ENCODE data around the gene ZBTB2. TPM values are rescaled to one million over a fixed set of nuclear protein-coding genes. Genes with fewer than 3 reads are reported as not detected.
"Not testable (repeated sequence)": the region's sequence is repeated elsewhere in the genome, so short reads cannot be mapped to it uniquely, and the experiment has no call there.

ZBTB2 gene
- total RNA-seq, 2 experiments from 2014 or later, result 23.5 to 28.3 TPM

GRCh38 chr6:151390851-151391470 lies 398 bp downstream of the ZBTB2 start:
- ChIA-PET POLR2A (interaction anchor here (1.6 to 2.0 kb wide), 3 partner anchors 13 to 1592 kb away, joined by 4 to 7 read pairs (median 6); partner anchors contain the start of genes FBXO5 and RMND1), CTCF (interaction anchor here (1.4 to 1.9 kb wide), 4 partner anchors 12 to 61 kb away, joined by 3 to 6 read pairs (median 4); partner anchors contain the start of gene RMND1)

GRCh38 chr6:151390276-151390850 lies 996 bp downstream of the ZBTB2 start:
- H3K9me3 Mint-ChIP-seq, result no peaks in the 10 kb centered on the region
- H3K36me3 Mint-ChIP-seq (ENCODE audit: low read depth), result peaks cover 47% of the 10 kb centered on the region
- H3K27ac Mint-ChIP-seq, result peak overlapping the region; percentile 84
- H3K27me3 Mint-ChIP-seq, result no peaks in the 10 kb centered on the region
- ChIA-PET POLR2A (interaction anchor here (0.8 to 2.0 kb wide), 4 partner anchors 12 to 1593 kb away, joined by 4 to 7 read pairs (median 5); partner anchors contain the start of genes FBXO5 and RMND1), CTCF (interaction anchor here (0.5 to 1.9 kb wide), 8 partner anchors 11 to 62 kb away, joined by 3 to 8 read pairs (median 4); partner anchors contain the start of gene RMND1)
- H3K4me3 Mint-ChIP-seq, result peak overlapping the region; percentile 66
- peak; percentile 97 for DNase-seq
- peaks cover 50% of the 10 kb centered on the region for H3K4me1 Mint-ChIP-seq

More at GRCh38 chr6:151390851-151391470, 398 bp downstream of the ZBTB2 start:
- peak overlapping the region; percentile 98 for H3K4me3 Mint-ChIP-seq
- peaks cover 47% of the 10 kb centered on the region for H3K4me1 Mint-ChIP-seq
- peak; percentile 85 for DNase-seq
- peaks cover 44% of the 10 kb centered on the region for H3K36me3 Mint-ChIP-seq (ENCODE audit: low read depth)
- H3K9me3 Mint-ChIP-seq, result no peaks in the 10 kb centered on the region
- H3K27me3 Mint-ChIP-seq, result no peaks in the 10 kb centered on the region
- H3K27ac Mint-ChIP-seq, result peak overlapping the region; percentile 84

- no peaks in the 10 kb centered on the region for H3K27me3 Mint-ChIP-seq
- no peak for DNase-seq
- POLR2A ChIA-PET, result interaction anchor here (0.8 to 2.0 kb wide), 4 partner anchors 12 to 1593 kb away, joined by 4 to 7 read pairs (median 5); partner anchors contain the start of genes FBXO5 and RMND1
- H3K9me3 Mint-ChIP-seq, result no peaks in the 10 kb centered on the region
- peak overlapping the region; percentile 96 for H3K4me3 Mint-ChIP-seq
- H3K4me1 Mint-ChIP-seq, result peaks cover 49% of the 10 kb centered on the region
- CTCF ChIA-PET, result interaction anchor here (0.5 to 1.9 kb wide), 9 partner anchors 11 to 63 kb away, joined by 3 to 8 read pairs (median 4); partner anchors contain the start of gene RMND1
- H3K36me3 Mint-ChIP-seq (ENCODE audit: low read depth), result peaks cover 47% of the 10 kb centered on the region
- peak overlapping the region; percentile 99 for H3K27ac Mint-ChIP-seq
These were observed 1.6 kb downstream of the ZBTB2 start for GRCh38 chr6:151389618-151390275.

- Mint-ChIP-seq H3K4me3 (peak overlapping the region; percentile 96), H3K4me1 (peaks cover 51% of the 10 kb centered on the region), H3K27ac (peak overlapping the region; percentile 99), H3K27me3 (no peaks in the 10 kb centered on the region), H3K36me3 (ENCODE audit: low read depth) (peaks cover 48% of the 10 kb centered on the region), H3K9me3 (no peaks in the 10 kb centered on the region)
- DNase-seq, result peak; percentile 22
- CTCF ChIA-PET, result interaction anchor here (0.9 to 1.9 kb wide), 4 partner anchors 14 to 31 kb away, joined by 3 to 8 read pairs (median 6); no protein-coding TSS in a partner anchor
- POLR2A ChIA-PET, result interaction anchor here (0.8 to 2.0 kb wide), 4 partner anchors 11 to 1594 kb away, joined by 4 to 7 read pairs (median 5); partner anchors contain the start of genes FBXO5 and RMND1
These were observed 2.3 kb downstream of the ZBTB2 start for GRCh38 chr6:151388997-151389617.

- ChIA-PET POLR2A (no interaction called here), CTCF (interaction anchor here (0.9 to 1.1 kb wide), 2 partner anchors 11 to 52 kb away, joined by 3 read pairs; no protein-coding TSS in a partner anchor)
- Mint-ChIP-seq H3K27me3 (no peaks in the 10 kb centered on the region), H3K4me3 (peak overlapping the region; percentile 96), H3K36me3 (ENCODE audit: low read depth) (peaks cover 49% of the 10 kb centered on the region), H3K4me1 (peaks cover 51% of the 10 kb centered on the region), H3K27ac (peak overlapping the region; percentile 89), H3K9me3 (no peaks in the 10 kb centered on the region)
- no peak for DNase-seq
These were observed 3.1 kb downstream of the ZBTB2 start for GRCh38 chr6:151388236-151388635.

- peaks cover 48% of the 10 kb centered on the region for H3K36me3 Mint-ChIP-seq (ENCODE audit: low read depth)
- DNase-seq, result no peak
- H3K9me3 Mint-ChIP-seq, result no peaks in the 10 kb centered on the region
- ChIA-PET CTCF (interaction anchor here (0.9 to 1.1 kb wide), 2 partner anchors 11 to 53 kb away, joined by 3 read pairs; no protein-coding TSS in a partner anchor), POLR2A (no interaction called here)
- H3K27me3 Mint-ChIP-seq, result no peaks in the 10 kb centered on the region
- peak overlapping the region; percentile 73 for H3K27ac Mint-ChIP-seq
- no peak overlapping the region for H3K4me3 Mint-ChIP-seq
- H3K4me1 Mint-ChIP-seq, result peaks cover 45% of the 10 kb centered on the region
These were observed 4.0 kb downstream of the ZBTB2 start for GRCh38 chr6:151387175-151387970.

- H3K36me3 Mint-ChIP-seq (ENCODE audit: low read depth), result peaks cover 49% of the 10 kb centered on the region
- DNase-seq, result no peak
- peaks cover 59% of the 10 kb centered on the region for H3K4me1 Mint-ChIP-seq
- ChIA-PET POLR2A (no interaction called here), CTCF (no interaction called here)
- H3K27ac Mint-ChIP-seq, result peak overlapping the region; percentile 34
- no peaks in the 10 kb centered on the region for H3K9me3 Mint-ChIP-seq
- H3K4me3 Mint-ChIP-seq, result peak overlapping the region; percentile 29
- no peaks in the 10 kb centered on the region for H3K27me3 Mint-ChIP-seq
These were observed 6.2 kb downstream of the ZBTB2 start for GRCh38 chr6:151385177-151385576.

GRCh38 chr6:151384151-151384550 lies 7.2 kb downstream of the ZBTB2 start:
- no peak for DNase-seq
- CTCF ChIA-PET, result no interaction called here
- H3K9me3 Mint-ChIP-seq, result no peaks in the 10 kb centered on the region
- H3K4me1 Mint-ChIP-seq, result peaks cover 66% of the 10 kb centered on the region
- H3K27ac Mint-ChIP-seq, result peak overlapping the region; percentile 21
- POLR2A ChIA-PET, result no interaction called here
- H3K4me3 Mint-ChIP-seq, result no peak overlapping the region
- H3K36me3 Mint-ChIP-seq (ENCODE audit: low read depth), result peaks cover 51% of the 10 kb centered on the region
- H3K27me3 Mint-ChIP-seq, result no peaks in the 10 kb centered on the region

GRCh38 chr6:151382631-151383030 lies 8.7 kb downstream of the ZBTB2 start:
- H3K9me3 Mint-ChIP-seq, DNase-seq, POLR2A ChIA-PET, H3K27ac Mint-ChIP-seq, H3K27me3 Mint-ChIP-seq, H3K4me3 Mint-ChIP-seq: not testable (repeated sequence)
- CTCF ChIA-PET, result interaction anchor here (0.7 to 0.9 kb wide), 3 partner anchors 9 to 76 kb away, joined by 3 read pairs; partner anchors contain the start of gene RMND1
- H3K4me1 Mint-ChIP-seq, result peaks cover 72% of the 10 kb centered on the region
- H3K36me3 Mint-ChIP-seq (ENCODE audit: low read depth), result peaks cover 55% of the 10 kb centered on the region

- Mint-ChIP-seq H3K36me3 (ENCODE audit: low read depth) (peaks cover 51% of the 10 kb centered on the region), H3K4me3 (peak overlapping the region; percentile 33), H3K27ac (peak overlapping the region; percentile 97), H3K9me3 (no peaks in the 10 kb centered on the region), H3K27me3 (no peaks in the 10 kb centered on the region), H3K4me1 (peaks cover 72% of the 10 kb centered on the region)
- no peak for DNase-seq
- POLR2A ChIA-PET, result no interaction called here
- CTCF ChIA-PET, result no interaction called here
These were observed 9.6 kb downstream of the ZBTB2 start for GRCh38 chr6:151381722-151382121.

- POLR2A ChIA-PET, result no interaction called here
- peaks cover 75% of the 10 kb centered on the region for H3K4me1 Mint-ChIP-seq
- no peaks in the 10 kb centered on the region for H3K9me3 Mint-ChIP-seq
- CTCF ChIA-PET, result no interaction called here
- peak overlapping the region; percentile 97 for H3K27ac Mint-ChIP-seq
- no peaks in the 10 kb centered on the region for H3K27me3 Mint-ChIP-seq
- H3K4me3 Mint-ChIP-seq, result peak overlapping the region; percentile 75
- H3K36me3 Mint-ChIP-seq (ENCODE audit: low read depth), result peaks cover 49% of the 10 kb centered on the region
- DNase-seq, result no peak
These were observed 10.5 kb downstream of the ZBTB2 start for GRCh38 chr6:151380848-151381205.

Data from activated CD4-positive, alpha-beta T cell treated with anti-CD3 and anti-CD28 coated beads, Interleukin-2, amount 10 ng/mL, durations not matched to agents 7 days and 5 days (primary cell).